LNCAP (cell line): Measurements from ENCODE around the gene CST3.

Experiments used
- CTCF ChIP-seq: fragments of 450-650 bp; IDR thresholded peaks from 2 replicates; pipeline ENCODE4 v1.5.1; 2017; ENCODE audit warnings: mild to moderate bottlenecking

The CST3 gene

GRCh38 chr20:23654000-23654399, 16.2 kb upstream of the CST3 start:
- no peak for TF ChIP-seq CTCF

GRCh38 chr20:23653400-23653938, 15.7 kb upstream of the CST3 start:
- no peak for TF ChIP-seq CTCF

- no peak for TF ChIP-seq CTCF
These were observed 15.2 kb upstream of the CST3 start for GRCh38 chr20:23652926-23653325.

GRCh38 chr20:23652371-23652770, 14.6 kb upstream of the CST3 start:
- TF ChIP-seq CTCF = no peak

GRCh38 chr20:23651117-23651516, 13.4 kb upstream of the CST3 start:
- no peak for TF ChIP-seq CTCF

DNA sequence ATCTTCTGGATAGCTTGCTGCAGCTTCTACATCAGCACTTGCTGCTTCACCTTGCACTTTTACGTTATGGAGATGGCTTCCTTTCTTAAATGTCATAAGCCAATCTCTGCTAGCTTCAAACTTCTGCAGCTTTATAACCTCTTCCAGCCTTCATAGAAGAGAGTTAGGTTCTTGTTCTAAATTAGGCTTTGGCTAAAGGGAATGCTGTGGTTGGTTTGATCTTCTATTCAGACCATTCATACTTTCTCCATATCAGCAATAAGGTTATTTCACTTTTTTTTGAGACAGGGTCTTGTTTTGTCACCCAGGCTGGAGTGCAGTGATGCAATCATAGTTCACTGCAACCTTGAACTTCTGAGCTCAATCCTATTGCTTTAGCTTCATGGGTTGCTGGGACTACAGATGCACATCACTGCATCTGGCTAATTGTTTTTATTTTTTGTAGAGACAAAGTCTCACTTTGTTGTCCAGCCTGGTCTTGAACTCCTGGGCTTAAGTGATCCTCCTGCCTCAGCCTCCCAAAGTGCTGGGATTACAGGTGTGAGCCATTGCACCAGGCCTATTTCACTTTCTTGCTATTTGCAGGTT, 12.2 kb upstream of the CST3 start:
- TF ChIP-seq CTCF = no peak

DNA sequence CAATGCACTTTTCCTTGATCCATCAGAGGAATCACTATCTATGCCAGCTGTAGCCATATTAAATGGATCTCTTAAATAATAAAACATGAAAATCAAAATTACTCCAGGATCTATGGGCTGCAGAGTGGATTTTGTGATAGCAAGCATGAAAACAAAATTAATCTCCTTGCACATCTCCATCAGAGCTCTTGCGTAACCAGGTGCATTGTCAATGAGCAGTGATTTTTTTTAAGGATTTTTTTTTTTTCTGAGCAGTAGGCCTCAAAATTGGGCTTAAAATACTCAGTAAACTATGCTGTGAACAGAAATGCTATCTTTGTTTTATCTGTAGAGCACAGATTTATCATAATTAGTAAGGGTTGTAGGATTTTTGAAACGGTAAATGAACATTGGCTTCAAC, 11.5 kb upstream of the CST3 start:
- TF ChIP-seq CTCF = no peak

DNA sequence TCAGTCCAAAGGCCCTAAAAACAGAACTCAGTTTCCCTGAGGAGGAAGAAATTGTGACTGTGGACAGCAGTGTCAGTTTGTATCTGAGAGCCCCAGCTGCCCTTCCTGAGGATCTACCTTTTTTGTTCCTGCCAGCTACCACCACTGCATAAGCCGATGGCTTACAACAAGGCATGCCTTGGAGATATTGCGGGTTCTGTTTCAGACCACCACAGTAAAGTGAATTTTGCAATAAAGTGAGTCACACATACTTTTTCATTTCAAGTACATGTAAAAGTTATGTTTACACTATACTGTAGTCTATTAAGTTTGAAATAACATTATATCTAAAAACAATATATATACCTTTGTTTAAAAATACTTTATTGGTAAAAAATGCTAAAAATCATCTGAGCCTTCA, 9.6 kb upstream of the CST3 start:
- TF ChIP-seq CTCF = no peak
